Astrocyte (in vitro differentiated cells and primary cell): ENCODE measurements around the gene PPP4R4.

Experiments used
- CTCF ChIP-seq: IDR thresholded peaks from 2 replicates; pipeline ENCODE4 v1.5.1; 2011; ENCODE audit warnings: low read depth, mild to moderate bottlenecking, inconsistent platforms, low read length, moderate library complexity; ENCODE audit not compliant: insufficient read depth
- EZH2 ChIP-seq: IDR thresholded peaks from 2 replicates; pipeline ENCODE4 v1.6.1; 2012; ENCODE audit warnings: mild to moderate bottlenecking, low read length, inconsistent platforms; ENCODE audit not compliant: insufficient read depth

GRCh38 chr14:94239406-94239805, 65.3 kb downstream of the PPP4R4 start:
- no peak for TF ChIP-seq CTCF
- TF ChIP-seq EZH2, result no peak
